PFSK-1 (cell line): ENCODE measurements around the gene KCNQ2.

Experiments used
- FOXP2 ChIP-seq: optimal IDR thresholded peaks from 2 replicates; pipeline ENCODE3; 2011; ENCODE audit warnings: borderline replicate concordance, control low read depth, inconsistent platforms; ENCODE audit not compliant: insufficient read depth; ENCODE audit errors: extremely low read length, extremely low read depth
- POLR2AphosphoS5 ChIP-seq: IDR thresholded peaks from 2 replicates; pipeline ENCODE4 v1.6.1; 2012; ENCODE audit warnings: low read depth, mild to moderate bottlenecking, control low read depth, low read length, moderate library complexity
- SIN3A ChIP-seq: IDR thresholded peaks from 2 replicates; pipeline ENCODE4 v1.6.1; 2012; ENCODE audit warnings: mild to moderate bottlenecking, low read length, moderate library complexity, borderline replicate concordance; ENCODE audit not compliant: insufficient read depth
- TAF1 ChIP-seq: IDR thresholded peaks from 2 replicates; pipeline ENCODE4 v1.6.1; 2012; ENCODE audit warnings: low read length, control low read depth, borderline replicate concordance; ENCODE audit not compliant: insufficient read depth
- TF ChIP-seq, protein P1 (sequence below), 2 experiments: IDR thresholded peaks; 2 replicates each; pipeline versions ENCODE4 v1.6.1 to v1.8.0; 2011 to 2012; ENCODE audit warnings: low read depth in 2 of 2, low read length in 2 of 2, control low read depth in 1 of 2, inconsistent platforms in 1 of 2, mild to moderate bottlenecking in 1 of 2, moderate library complexity in 1 of 2; ENCODE audit not compliant: insufficient read depth in 1 of 2

Gene KCNQ2

DNA sequence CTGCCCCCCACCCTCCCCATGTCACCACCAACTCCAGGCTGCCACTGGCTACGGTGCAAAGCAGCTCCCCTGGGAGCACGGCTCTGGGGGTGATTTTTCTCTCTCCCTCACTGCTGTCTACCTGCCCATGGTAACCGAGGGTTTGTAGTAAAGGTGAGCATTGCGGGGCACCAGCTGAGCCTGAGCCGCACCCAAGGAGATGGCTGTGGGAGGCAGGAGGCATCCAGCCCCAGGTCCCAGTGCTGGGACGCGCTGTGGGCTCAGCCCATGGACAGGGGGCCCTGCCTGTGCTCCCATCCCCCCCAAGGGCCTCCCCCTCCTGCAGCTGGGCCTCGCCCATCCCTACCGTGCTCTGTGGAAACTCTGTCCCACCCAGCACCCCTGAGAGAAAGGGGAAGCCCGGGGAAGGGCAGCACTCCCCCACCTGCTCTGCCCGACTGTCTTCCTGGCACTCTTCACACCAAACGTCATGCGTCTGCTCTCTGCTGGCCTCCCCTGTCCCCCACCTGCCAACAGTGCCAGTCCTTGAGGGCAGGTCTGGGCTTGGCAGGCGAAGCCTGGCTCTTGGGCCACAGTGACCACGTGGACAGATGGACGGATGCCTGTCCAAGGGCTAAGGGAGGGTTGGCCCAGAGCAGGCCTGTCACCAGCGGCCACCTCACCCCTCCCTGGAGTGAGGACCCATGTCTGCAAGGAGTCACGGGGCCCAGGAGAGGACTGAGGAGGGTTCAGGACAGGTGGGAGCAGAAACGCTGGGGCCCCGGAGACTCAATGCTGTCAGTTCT lies 107.5 kb downstream of the KCNQ2 start:
- TF ChIP-seq, protein P1, sequence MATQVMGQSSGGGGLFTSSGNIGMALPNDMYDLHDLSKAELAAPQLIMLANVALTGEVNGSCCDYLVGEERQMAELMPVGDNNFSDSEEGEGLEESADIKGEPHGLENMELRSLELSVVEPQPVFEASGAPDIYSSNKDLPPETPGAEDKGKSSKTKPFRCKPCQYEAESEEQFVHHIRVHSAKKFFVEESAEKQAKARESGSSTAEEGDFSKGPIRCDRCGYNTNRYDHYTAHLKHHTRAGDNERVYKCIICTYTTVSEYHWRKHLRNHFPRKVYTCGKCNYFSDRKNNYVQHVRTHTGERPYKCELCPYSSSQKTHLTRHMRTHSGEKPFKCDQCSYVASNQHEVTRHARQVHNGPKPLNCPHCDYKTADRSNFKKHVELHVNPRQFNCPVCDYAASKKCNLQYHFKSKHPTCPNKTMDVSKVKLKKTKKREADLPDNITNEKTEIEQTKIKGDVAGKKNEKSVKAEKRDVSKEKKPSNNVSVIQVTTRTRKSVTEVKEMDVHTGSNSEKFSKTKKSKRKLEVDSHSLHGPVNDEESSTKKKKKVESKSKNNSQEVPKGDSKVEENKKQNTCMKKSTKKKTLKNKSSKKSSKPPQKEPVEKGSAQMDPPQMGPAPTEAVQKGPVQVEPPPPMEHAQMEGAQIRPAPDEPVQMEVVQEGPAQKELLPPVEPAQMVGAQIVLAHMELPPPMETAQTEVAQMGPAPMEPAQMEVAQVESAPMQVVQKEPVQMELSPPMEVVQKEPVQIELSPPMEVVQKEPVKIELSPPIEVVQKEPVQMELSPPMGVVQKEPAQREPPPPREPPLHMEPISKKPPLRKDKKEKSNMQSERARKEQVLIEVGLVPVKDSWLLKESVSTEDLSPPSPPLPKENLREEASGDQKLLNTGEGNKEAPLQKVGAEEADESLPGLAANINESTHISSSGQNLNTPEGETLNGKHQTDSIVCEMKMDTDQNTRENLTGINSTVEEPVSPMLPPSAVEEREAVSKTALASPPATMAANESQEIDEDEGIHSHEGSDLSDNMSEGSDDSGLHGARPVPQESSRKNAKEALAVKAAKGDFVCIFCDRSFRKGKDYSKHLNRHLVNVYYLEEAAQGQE (IDR thresholded peaks at IDR 0.05; ENCODE audit: insufficient read depth in 1 of 2, low read depth in 2 of 2, low read length in 2 of 2) = no peak
- TF ChIP-seq POLR2AphosphoS5 (no peak), FOXP2 (no peak), SIN3A (no peak), TAF1 (no peak)

DNA sequence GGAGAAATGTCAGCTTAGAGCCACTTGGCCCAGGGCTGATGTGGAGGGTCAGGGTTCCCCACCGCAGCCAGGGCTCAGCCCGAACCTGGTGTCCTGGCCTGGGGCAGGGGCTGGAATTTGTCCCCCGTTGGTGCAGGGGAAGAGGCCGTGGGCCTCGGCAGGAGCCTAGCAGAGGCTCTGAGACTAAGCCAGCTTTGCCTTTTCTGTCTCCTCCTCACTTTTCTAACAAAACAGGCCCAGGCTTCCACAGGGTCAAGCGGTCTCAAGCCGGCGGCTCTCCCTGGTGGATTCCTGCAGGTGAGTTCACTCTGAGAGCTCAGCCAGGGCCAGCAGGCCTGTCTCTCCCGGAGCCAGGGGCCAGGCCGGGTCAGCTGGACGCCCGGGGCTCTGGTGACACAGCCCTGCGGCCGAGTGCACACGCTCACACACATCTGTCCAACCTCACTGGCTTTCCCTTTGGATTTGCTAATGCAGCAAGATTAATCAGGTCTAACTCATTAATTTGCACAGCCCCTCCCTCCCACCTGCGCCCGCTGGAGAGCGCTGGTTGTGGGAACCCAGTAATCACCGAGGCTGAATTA lies 108.4 kb downstream of the KCNQ2 start:
- TF ChIP-seq SIN3A = no peak

DNA sequence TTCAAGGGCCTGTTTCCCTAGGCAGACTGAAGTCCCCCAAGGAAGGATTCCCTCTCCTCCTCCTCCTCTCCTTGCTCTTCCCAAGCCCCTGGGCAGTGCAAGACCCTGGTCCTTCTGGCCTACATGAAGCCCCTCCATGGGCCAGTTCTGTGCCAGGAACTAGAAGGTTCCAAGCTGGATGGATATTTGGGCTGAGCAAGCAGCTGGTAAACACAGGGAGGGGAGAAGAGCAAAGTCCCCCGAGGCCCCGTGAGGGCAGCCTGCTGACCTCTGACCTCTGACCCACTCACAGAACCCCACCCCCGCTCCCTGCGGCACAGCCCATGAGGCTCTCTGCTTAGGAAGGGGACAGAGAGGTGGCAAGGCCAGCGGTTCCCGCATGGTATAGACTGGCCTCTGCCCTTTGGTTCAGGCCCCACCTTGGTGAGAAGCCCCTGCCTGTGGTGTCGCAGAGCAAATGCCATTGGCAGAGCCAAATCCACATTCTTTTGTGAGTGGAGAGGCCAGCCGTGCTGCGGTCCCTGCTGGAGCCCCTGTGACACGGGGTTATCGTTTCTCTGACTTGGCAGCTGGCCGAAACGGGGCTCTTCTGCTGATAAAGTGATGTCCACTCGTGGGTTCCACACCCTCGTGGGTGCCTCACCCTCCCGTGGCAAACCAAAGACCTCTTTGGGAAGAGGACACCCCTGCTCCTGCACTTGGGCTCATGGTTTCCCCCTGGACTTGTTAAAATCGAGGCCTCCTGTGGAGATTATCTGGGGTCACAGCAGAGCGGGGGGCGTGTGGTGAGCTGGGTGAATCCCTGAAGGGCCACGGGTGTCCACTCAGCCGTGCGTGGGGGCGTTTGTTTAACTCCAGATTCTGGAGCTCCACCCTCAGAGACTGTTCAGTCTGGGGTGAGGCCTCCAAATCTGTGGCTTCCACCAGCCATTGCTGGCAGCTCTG lies 109.2 kb downstream of the KCNQ2 start:
- TF ChIP-seq, protein P1 (IDR thresholded peaks at IDR 0.05; ENCODE audit: insufficient read depth in 1 of 2, low read depth in 2 of 2, low read length in 2 of 2) = no peak
- TF ChIP-seq SIN3A (no peak), TAF1 (no peak), POLR2AphosphoS5 (no peak), FOXP2 (no peak)

DNA sequence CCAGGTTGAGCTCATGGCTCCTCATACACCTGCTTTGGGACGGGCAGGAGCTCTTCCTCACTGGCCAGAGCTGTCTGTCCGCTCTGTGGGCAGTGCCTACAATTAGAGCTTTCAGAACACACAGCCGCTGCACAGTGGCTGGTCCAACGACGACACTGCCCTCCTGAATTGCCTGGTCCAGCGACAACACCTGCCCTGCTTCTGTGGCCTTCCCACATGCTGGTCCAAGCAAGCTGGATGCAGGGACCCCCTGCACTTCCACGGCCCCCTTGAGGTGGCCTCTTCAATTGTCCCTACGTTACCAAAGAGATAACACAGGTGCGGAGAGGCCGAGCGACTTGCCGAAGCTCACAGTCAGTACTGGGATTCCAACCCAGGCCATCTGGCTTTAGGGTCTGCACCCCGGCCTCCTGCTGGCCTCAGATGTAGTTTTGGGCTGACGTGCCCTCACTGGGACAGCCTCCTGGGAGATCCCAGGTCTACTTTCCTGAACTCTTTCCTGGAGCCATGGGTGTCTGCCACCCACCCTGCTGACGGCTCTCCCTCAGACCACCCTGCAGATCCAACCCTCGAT lies 109.9 kb downstream of the KCNQ2 start:
- TF ChIP-seq POLR2AphosphoS5 = no peak
- no peak for TF ChIP-seq FOXP2
- TF ChIP-seq, protein P1 (IDR thresholded peaks at IDR 0.05; ENCODE audit: insufficient read depth in 1 of 2, low read depth in 2 of 2, low read length in 2 of 2) = no peak
- no peak for TF ChIP-seq TAF1
- TF ChIP-seq SIN3A = no peak

DNA sequence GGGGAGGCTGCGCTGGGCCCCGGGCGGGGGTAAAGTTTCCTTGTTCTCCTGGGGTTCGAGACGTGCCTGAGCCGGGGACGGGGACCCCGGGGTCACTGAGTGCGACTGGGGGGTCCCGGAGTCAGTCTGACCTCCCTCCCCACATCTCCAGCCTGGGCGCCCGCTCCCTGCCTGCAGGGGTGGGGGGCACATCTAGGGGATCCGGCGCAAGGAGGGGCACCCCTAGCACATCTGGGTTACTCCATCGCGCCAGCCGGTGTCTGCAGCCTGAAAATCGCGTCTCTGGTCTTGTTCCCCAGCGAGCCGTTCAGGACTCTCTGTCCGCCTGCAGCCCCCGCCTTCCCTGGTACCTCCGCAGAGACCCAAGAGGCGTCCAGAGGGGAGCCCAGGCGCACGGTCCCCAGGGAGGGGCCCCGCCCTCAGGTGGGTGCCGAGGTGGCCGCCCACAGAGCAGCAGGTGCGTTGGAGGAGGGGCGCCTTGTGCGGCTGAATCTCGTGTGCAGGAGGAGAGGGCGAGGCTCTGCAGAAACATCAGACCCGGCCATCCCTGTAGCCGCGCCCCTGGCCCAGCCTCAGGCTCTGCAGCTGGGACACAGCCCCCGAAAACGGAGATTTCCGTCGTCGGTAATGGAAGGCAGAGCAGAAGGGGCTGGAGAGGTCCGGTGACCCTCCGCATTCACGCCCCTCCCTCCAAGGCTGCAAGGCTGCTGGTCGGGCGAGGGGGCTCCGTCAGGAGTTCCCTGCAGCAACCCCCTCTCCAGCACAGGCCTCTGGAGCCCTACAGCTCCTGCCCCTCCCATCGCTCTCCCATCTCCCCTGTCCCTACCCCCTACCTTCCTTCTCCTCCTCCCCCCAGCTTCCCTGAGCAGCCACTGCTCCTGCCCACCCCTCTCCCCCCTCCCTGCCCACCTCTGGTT lies 110.7 kb downstream of the KCNQ2 start:
- TF ChIP-seq SIN3A (no peak), POLR2AphosphoS5 (no peak), TAF1 (no peak), FOXP2 (no peak)
- TF ChIP-seq, protein P1 (IDR thresholded peaks at IDR 0.05; ENCODE audit: insufficient read depth in 1 of 2, low read depth in 2 of 2, low read length in 2 of 2) = no peak
